Measurements from ENCODE around the gene SLK.

DNA sequence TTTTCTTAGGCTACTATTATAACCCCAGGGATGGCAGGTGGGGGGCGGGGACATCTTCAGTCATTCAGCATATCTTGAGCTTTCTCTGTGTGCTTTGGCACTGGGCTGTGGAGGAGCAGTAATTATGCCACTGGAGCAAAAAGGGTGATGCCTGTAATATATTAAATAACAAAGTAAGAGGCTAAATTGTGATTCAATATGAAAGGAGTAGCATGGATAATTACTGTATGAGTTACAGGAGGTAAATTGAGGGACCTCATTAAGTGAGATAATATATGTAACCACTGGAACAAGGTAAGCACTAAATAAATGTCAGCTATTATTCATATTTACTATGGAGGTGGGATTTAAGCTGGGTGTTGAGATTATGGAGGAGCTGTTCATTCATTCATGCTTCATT lies 45.7 kb upstream of the SLK start:
- TF ChIP-seq ZNF207 (IDR thresholded peaks at IDR 0.05; ENCODE audit: borderline replicate concordance) (no peak), POLR2A (IDR thresholded peaks at IDR 0.05; ENCODE audit: low read depth, low read length) (no peak), EP300 (IDR thresholded peaks at IDR 0.05; ENCODE audit: borderline replicate concordance in 1 of 2, control insufficient read depth in 1 of 2, low read depth in 2 of 2, low read length in 2 of 2) (no peak), JUND (IDR thresholded peaks at IDR 0.05; ENCODE audit: low read depth, low read length) (no peak)
- TF ChIP-seq, protein P1, sequence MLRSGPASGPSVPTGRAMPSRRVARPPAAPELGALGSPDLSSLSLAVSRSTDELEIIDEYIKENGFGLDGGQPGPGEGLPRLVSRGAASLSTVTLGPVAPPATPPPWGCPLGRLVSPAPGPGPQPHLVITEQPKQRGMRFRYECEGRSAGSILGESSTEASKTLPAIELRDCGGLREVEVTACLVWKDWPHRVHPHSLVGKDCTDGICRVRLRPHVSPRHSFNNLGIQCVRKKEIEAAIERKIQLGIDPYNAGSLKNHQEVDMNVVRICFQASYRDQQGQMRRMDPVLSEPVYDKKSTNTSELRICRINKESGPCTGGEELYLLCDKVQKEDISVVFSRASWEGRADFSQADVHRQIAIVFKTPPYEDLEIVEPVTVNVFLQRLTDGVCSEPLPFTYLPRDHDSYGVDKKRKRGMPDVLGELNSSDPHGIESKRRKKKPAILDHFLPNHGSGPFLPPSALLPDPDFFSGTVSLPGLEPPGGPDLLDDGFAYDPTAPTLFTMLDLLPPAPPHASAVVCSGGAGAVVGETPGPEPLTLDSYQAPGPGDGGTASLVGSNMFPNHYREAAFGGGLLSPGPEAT (IDR thresholded peaks at IDR 0.05; ENCODE audit: low read depth): no peak
- TF ChIP-seq, protein P2, sequence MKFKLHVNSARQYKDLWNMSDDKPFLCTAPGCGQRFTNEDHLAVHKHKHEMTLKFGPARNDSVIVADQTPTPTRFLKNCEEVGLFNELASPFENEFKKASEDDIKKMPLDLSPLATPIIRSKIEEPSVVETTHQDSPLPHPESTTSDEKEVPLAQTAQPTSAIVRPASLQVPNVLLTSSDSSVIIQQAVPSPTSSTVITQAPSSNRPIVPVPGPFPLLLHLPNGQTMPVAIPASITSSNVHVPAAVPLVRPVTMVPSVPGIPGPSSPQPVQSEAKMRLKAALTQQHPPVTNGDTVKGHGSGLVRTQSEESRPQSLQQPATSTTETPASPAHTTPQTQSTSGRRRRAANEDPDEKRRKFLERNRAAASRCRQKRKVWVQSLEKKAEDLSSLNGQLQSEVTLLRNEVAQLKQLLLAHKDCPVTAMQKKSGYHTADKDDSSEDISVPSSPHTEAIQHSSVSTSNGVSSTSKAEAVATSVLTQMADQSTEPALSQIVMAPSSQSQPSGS (IDR thresholded peaks at IDR 0.05; ENCODE audit: low read length): no peak

All from GM12878 (cell line).